Neural cell (in vitro differentiated cells): Measurements from ENCODE around the gene PLA2G5.
"Not testable (repeated sequence)": the region's sequence is repeated elsewhere in the genome, so short reads cannot be mapped to it uniquely, and the experiment has no call there.

Experiments
- CTCF ChIP-seq: fragments of 450-650 bp; IDR thresholded peaks from 2 replicates; pipeline ENCODE4 v1.5.1; 2014; ENCODE audit warnings: antibody characterized with exemption, mild to moderate bottlenecking, moderate library complexity; ENCODE audit not compliant: poor library complexity, severe bottlenecking
- EZH2 ChIP-seq: fragments of 200-600, 300-800 bp; shearing (Covaris generic), sonication (generic); IDR thresholded peaks from 2 replicates; pipeline ENCODE4 v1.6.1; 2014; ENCODE audit warnings: antibody characterized with exemption, low read length, borderline replicate concordance, mild to moderate bottlenecking; ENCODE audit not compliant: insufficient read depth, poor library complexity, severe bottlenecking
- TAF1 ChIP-seq: IDR thresholded peaks from 2 replicates; pipeline ENCODE4 v1.6.1; 2012; ENCODE audit warnings: low read depth

GRCh38 chr1:20049056-20049798 is 20.8 kb upstream of the PLA2G5 start:
- TF ChIP-seq TAF1, CTCF, EZH2: not testable (repeated sequence)
